DOHH2 (cell line): Measurements from ENCODE around the gene DNAH2.

Source experiments
- EZH2phosphoT487 ChIP-seq: fragments of 200-600 bp; sonication (generic); IDR thresholded peaks from 2 replicates; pipeline ENCODE4 v1.6.1; 2017; ENCODE audit warnings: borderline replicate concordance, mild to moderate bottlenecking, antibody characterized with exemption, low read length, moderate library complexity, mixed read lengths
- TF ChIP-seq, protein P1 (sequence below): fragments of 200-600 bp; sonication (generic); IDR thresholded peaks from one replicate; pipeline ENCODE4 v1.5.1; 2014; ENCODE audit warnings: antibody characterized with exemption, mild to moderate bottlenecking, low read depth, low read length; ENCODE audit not compliant: poor library complexity, severe bottlenecking

DNA sequence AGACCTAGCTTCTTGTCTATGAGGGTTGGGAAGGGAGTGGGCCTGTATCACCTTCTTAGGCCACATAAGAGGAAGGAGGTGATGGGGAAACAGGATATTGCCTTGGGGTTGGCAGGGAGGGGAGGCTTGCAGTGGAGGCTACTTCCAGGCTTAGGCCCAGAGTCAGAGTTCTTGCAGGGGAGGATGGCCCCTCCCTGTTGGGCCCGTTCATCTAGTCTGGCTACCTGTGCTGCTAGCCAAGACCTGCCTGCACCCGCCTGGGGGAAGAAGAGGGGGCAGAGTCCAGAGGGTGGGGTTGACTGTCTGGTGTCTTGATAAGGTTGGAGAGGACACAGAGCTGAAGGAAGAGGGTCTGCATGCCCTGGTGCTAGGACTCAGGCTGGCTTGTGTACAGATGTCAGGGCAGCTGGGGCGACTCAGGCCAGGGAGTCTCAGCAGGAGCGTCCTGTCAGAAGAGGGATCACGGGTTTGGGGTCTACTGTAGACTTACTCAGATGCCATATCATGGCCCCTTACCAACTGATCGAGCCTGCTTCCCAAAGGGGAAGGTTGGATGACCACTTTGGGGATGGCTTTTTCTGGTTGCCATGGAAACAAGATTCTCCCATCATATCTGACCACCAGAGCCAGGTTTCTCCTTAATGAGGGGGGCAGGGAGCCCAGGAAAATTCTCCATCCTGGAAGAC lies 121.8 kb downstream of the DNAH2 start:
- TF ChIP-seq, protein P1, sequence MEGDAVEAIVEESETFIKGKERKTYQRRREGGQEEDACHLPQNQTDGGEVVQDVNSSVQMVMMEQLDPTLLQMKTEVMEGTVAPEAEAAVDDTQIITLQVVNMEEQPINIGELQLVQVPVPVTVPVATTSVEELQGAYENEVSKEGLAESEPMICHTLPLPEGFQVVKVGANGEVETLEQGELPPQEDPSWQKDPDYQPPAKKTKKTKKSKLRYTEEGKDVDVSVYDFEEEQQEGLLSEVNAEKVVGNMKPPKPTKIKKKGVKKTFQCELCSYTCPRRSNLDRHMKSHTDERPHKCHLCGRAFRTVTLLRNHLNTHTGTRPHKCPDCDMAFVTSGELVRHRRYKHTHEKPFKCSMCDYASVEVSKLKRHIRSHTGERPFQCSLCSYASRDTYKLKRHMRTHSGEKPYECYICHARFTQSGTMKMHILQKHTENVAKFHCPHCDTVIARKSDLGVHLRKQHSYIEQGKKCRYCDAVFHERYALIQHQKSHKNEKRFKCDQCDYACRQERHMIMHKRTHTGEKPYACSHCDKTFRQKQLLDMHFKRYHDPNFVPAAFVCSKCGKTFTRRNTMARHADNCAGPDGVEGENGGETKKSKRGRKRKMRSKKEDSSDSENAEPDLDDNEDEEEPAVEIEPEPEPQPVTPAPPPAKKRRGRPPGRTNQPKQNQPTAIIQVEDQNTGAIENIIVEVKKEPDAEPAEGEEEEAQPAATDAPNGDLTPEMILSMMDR, result no peak
- TF ChIP-seq EZH2phosphoT487, result no peak
